NT2/D1 (cell line): ENCODE data around the gene SRCAP.

Experiments
- YY1 ChIP-seq: IDR thresholded peaks from 2 replicates; pipeline ENCODE4 v1.6.1; 2011; ENCODE audit not compliant: insufficient read length, insufficient read depth
- ZNF274 ChIP-seq: IDR thresholded peaks from 2 replicates; pipeline ENCODE4 v1.6.1; 2011; ENCODE audit warnings: mild to moderate bottlenecking, low read depth, low read length

DNA sequence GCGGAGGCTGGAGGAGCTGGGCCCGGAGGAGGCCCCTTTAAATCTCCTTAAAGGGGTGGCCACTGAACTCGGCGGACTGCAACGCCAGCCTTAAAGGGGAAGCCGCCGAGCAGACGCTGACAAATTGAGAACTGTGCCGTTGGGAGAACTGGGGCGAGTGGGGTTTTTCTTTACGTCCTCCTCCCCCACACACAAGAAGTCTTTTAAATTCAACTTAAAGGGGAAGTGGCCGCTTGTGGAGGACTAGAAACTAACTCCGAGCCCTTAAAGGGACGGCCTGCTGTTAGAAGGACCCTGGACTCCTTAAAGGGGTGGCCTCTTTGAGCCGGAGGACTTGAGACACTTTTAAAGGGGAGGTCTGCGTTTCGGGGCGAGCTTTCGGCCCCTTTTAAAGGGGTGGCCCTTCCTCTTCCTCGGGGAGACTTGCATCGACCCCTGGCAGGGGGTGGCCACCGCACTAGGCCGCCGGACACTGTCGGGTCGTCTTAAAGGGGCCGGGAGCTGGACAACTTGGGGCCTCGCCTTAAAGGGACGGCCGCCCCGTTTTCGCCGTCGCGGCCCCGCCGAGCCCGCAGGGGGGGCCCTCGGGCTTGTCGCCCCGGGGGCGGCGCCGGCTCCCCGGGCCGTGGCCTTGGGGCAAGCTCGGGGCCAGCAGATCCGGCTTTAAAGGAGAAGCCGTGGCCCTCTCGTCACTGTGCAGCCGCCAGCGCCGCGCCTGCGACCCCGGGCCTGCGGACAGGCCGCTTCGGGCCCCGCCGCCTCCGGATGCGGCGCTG lies 40.1 kb upstream of the SRCAP start:
- TF ChIP-seq ZNF274 (no peak), YY1 (no peak)
